T-cell (primary cell): ENCODE results near the gene HERC3. TPM values are rescaled to one million over a fixed set of nuclear protein-coding genes. Genes with fewer than 3 reads are reported as not detected.

Source experiments
- ATAC-seq, 4 experiments: fragments of 200-7000 bp in 3 of 4; fragments of 150-1000 bp in 1 of 4; cut with Tn5 transposase; replicated peaks in 1 of 4; 1 replicate in 3 of 4; 2 replicates in 1 of 4; pipeline ENCODE4 v1.10.0; 2021; ENCODE audit warnings: moderate library complexity in 3 of 4, mild to moderate bottlenecking in 2 of 4, moderate number of reproducible peaks in 1 of 4
- CTCF ChIA-PET, 2 donors: fragments of 300-600 bp; sonication (Branson Sonifier 250); formaldehyde crosslinking; loops; one replicate each; lab custom pipeline; 2022; ENCODE audit warnings: antibody characterized with exemption in 2 of 2; lab: Charles Lee
- POLR2A ChIA-PET, 2 donors: fragments of 300-600 bp; sonication (Branson Sonifier 250); formaldehyde crosslinking; loops; one replicate each; lab custom pipeline; 2022; ENCODE audit warnings: antibody characterized with exemption in 2 of 2; lab: Charles Lee
- DNase-seq, 35 experiments: peaks; one replicate each; pipeline versions ENCODE4 v3.0.0 to v3.0.0-alpha.2; 2013 to 2023
- H3K27ac ChIP-seq: one replicate; pipeline ENCODE4 v1.5.1; 2013; ENCODE audit warnings: low read length
- H3K27me3 ChIP-seq, 2 experiments: replicated peaks in 1 of 2; 1 replicate in 1 of 2; 2 replicates in 1 of 2; pipeline versions ENCODE4 v1.6.1 to v1.7.0; 2013; ENCODE audit warnings: low read length in 1 of 2, mixed read lengths in 1 of 2; ENCODE audit not compliant: control insufficient read depth in 2 of 2, insufficient read depth in 2 of 2; ENCODE audit errors: extremely low read depth in 1 of 2
- H3K36me3 ChIP-seq, 2 donors: 1 replicate in 1 of 2; 2 replicates in 1 of 2; pipeline versions ENCODE4 v1.6.1 to v1.7.0; 2013; ENCODE audit warnings: low read length in 1 of 2; ENCODE audit not compliant: control insufficient read depth in 2 of 2, insufficient read depth in 1 of 2; ENCODE audit errors: extremely low read depth in 1 of 2
- H3K4me1 ChIP-seq, 2 experiments: 1 replicate in 1 of 2; 2 replicates in 1 of 2; pipeline versions ENCODE4 v1.6.1 to v1.7.0; 2013; ENCODE audit warnings: low read length in 2 of 2, mixed read lengths in 1 of 2; ENCODE audit not compliant: insufficient read depth in 2 of 2, control insufficient read depth in 1 of 2; ENCODE audit errors: extremely low read depth in 1 of 2
- H3K4me3 ChIP-seq, 2 donors: 1 replicate in 1 of 2; 2 replicates in 1 of 2; pipeline versions ENCODE4 v1.5.1 to v1.7.0; 2013; ENCODE audit warnings: mild to moderate bottlenecking in 2 of 2, low read length in 1 of 2, moderate library complexity in 1 of 2; ENCODE audit not compliant: control insufficient read depth in 1 of 2; ENCODE audit errors: extremely low read depth in 1 of 2
- H3K9me3 ChIP-seq: 2 replicates; pipeline ENCODE4 v1.7.0; 2013
- H3K27ac Mint-ChIP-seq, 2 donors: one replicate each; pipeline ENCODE4 v1.8.0; 2020 to 2021; ENCODE audit warnings: mild to moderate bottlenecking in 2 of 2, mixed read lengths in 2 of 2
- H3K27me3 Mint-ChIP-seq, 2 donors: one replicate each; pipeline ENCODE4 v1.8.0; 2021 to 2022; ENCODE audit warnings: mixed read lengths in 2 of 2
- H3K36me3 Mint-ChIP-seq: one replicate; pipeline ENCODE4 v1.8.0; 2021; ENCODE audit warnings: mixed read lengths
- H3K4me1 Mint-ChIP-seq, 3 donors: one replicate each; pipeline ENCODE4 v1.8.0; 2020 to 2022; ENCODE audit warnings: mixed read lengths in 3 of 3, mild to moderate bottlenecking in 1 of 3
- H3K4me3 Mint-ChIP-seq, 3 donors: one replicate each; pipeline ENCODE4 v1.8.0; 2020 to 2022; ENCODE audit warnings: mild to moderate bottlenecking in 3 of 3, mixed read lengths in 3 of 3, moderate library complexity in 3 of 3
- H3K9me3 Mint-ChIP-seq, 3 donors: one replicate each; pipeline ENCODE4 v1.8.0; 2020 to 2022; ENCODE audit warnings: mixed read lengths in 3 of 3
- WGBS: methylation state at CpG from one replicate; pipeline ENCODE4 v1.1.5; 2013; ENCODE audit warnings: missing lambda C conversion rate; ENCODE audit not compliant: insufficient coverage; 5-methylcytosine and 5-hydroxymethylcytosine counted together
- total RNA-seq, 35 experiments: library from RNA in 6 of 35; stranded (reverse) in 6 of 35; fragments of 120-200 nt in 1 of 35; gene quantifications; one replicate each; pipeline versions ENCODE4 v1.2.1 to v1.2.4 and lab custom pipeline; 2013 to 2026

Gene HERC3
- total RNA-seq, 5 donors from 2014 or later (not counting 1 experiment from before 2014, with no cell fraction given): 68.4 to 91.5 (median 73.6) TPM

- no peaks in the 10 kb centered on the region for H3K4me1 ChIP-seq
- H3K27me3 ChIP-seq: no peaks in the 10 kb centered on the region
- CTCF ChIA-PET: no interaction called here
- no peak overlapping the region for H3K27ac ChIP-seq
- ATAC-seq (no peak), DNase-seq (no peak)
- no peaks in the 10 kb centered on the region for H3K27me3 Mint-ChIP-seq
- POLR2A ChIA-PET: interaction anchor here in 1 of 2 donors (0.6 kb wide), 1 partner anchor 794 kb away, joined by 5 read pairs; no protein-coding TSS in a partner anchor
- no peaks in the 10 kb centered on the region for H3K4me1 Mint-ChIP-seq
- H3K9me3 ChIP-seq: no peaks in the 10 kb centered on the region
- 96% methylated on average over 9 of the region's 10 CpGs for WGBS
- no peaks in the 10 kb centered on the region for H3K9me3 Mint-ChIP-seq
- peaks cover 6 to 16% of the 10 kb centered on the region in 2 donors for H3K36me3 ChIP-seq
- no peak overlapping the region for H3K27ac Mint-ChIP-seq
- H3K4me3 Mint-ChIP-seq: no peak overlapping the region
- H3K4me3 ChIP-seq: no peak overlapping the region
- peaks cover 34% of the 10 kb centered on the region for H3K36me3 Mint-ChIP-seq
Observed at GRCh38 chr4:88750369-88750768, 158.1 kb downstream of the HERC3 start.

GRCh38 chr4:88751258-88752075 lies 159.2 kb downstream of the HERC3 start:
- Mint-ChIP-seq H3K4me3 (no peak overlapping the region), H3K9me3 (no peaks in the 10 kb centered on the region), H3K4me1 (no peaks in the 10 kb centered on the region), H3K27ac (no peak overlapping the region), H3K36me3 (peaks cover 33% of the 10 kb centered on the region), H3K27me3 (no peaks in the 10 kb centered on the region)
- H3K27me3 ChIP-seq: no peaks in the 10 kb centered on the region
- DNase-seq (no peak), ATAC-seq (no peak)
- no peak overlapping the region for H3K27ac ChIP-seq
- peaks cover 6 to 16% of the 10 kb centered on the region in 2 donors for H3K36me3 ChIP-seq
- no peaks in the 10 kb centered on the region for H3K4me1 ChIP-seq
- no peaks in the 10 kb centered on the region for H3K9me3 ChIP-seq
- ChIA-PET CTCF (no interaction called here), POLR2A (no interaction called here)
- whole genome bisulfite sequencing: no CpG with 5 or more reads among the region's 7 CpGs
- no peak overlapping the region for H3K4me3 ChIP-seq

GRCh38 chr4:88752076-88752463 lies 159.8 kb downstream of the HERC3 start:
- ATAC-seq (no peak), DNase-seq (no peak)
- no peaks in the 10 kb centered on the region for H3K9me3 Mint-ChIP-seq
- Histone ChIP-seq H3K27ac (no peak overlapping the region), H3K36me3 (peaks cover 6 to 16% of the 10 kb centered on the region in 2 donors), H3K4me1 (no peaks in the 10 kb centered on the region), H3K9me3 (no peaks in the 10 kb centered on the region), H3K27me3 (no peaks in the 10 kb centered on the region), H3K4me3 (no peak overlapping the region)
- no peaks in the 10 kb centered on the region for H3K27me3 Mint-ChIP-seq
- H3K4me1 Mint-ChIP-seq: no peaks in the 10 kb centered on the region
- H3K36me3 Mint-ChIP-seq: peaks cover 28% of the 10 kb centered on the region
- 100% methylated on average over 1 of the region's 4 CpGs for WGBS
- POLR2A ChIA-PET: no interaction called here
- CTCF ChIA-PET: no interaction called here
- no peak overlapping the region for H3K4me3 Mint-ChIP-seq
- H3K27ac Mint-ChIP-seq: no peak overlapping the region

GRCh38 chr4:88752754-88753153 lies 160.5 kb downstream of the HERC3 start:
- Histone ChIP-seq H3K36me3 (peaks cover 6 to 16% of the 10 kb centered on the region in 2 donors), H3K27ac (no peak overlapping the region), H3K4me3 (no peak overlapping the region), H3K4me1 (no peaks in the 10 kb centered on the region), H3K27me3 (no peaks in the 10 kb centered on the region), H3K9me3 (no peaks in the 10 kb centered on the region)
- Mint-ChIP-seq H3K27me3 (no peaks in the 10 kb centered on the region), H3K4me1 (no peaks in the 10 kb centered on the region), H3K27ac (no peak overlapping the region), H3K4me3 (no peak overlapping the region), H3K36me3 (peaks cover 22% of the 10 kb centered on the region), H3K9me3 (no peaks in the 10 kb centered on the region)
- CTCF ChIA-PET: no interaction called here
- POLR2A ChIA-PET: no interaction called here
- WGBS: no CpG with 5 or more reads among the region's 2 CpGs
- no peak for DNase-seq
- ATAC-seq: no peak

- no peaks in the 10 kb centered on the region for H3K9me3 Mint-ChIP-seq
- no CpG with 5 or more reads among the region's 7 CpGs for whole genome bisulfite sequencing
- Histone ChIP-seq H3K27ac (no peak overlapping the region), H3K27me3 (no peaks in the 10 kb centered on the region), H3K4me1 (no peaks in the 10 kb centered on the region), H3K36me3 (peaks cover 6 to 9% of the 10 kb centered on the region in 2 donors), H3K4me3 (no peak overlapping the region), H3K9me3 (no peaks in the 10 kb centered on the region)
- no peak for ATAC-seq
- ChIA-PET CTCF (no interaction called here), POLR2A (interaction anchor here (0.5 to 1.2 kb wide), 2 partner anchors 28 to 688 kb away, joined by 3 to 4 read pairs; no protein-coding TSS in a partner anchor)
- no peak overlapping the region for H3K27ac Mint-ChIP-seq
- no peak overlapping the region for H3K4me3 Mint-ChIP-seq
- no peak for DNase-seq
- H3K27me3 Mint-ChIP-seq: no peaks in the 10 kb centered on the region
- peaks cover 23% of the 10 kb centered on the region for H3K36me3 Mint-ChIP-seq
- H3K4me1 Mint-ChIP-seq: no peaks in the 10 kb centered on the region
Observed at GRCh38 chr4:88753658-88754571, 161.6 kb downstream of the HERC3 start.

- H3K4me1 Mint-ChIP-seq: no peaks in the 10 kb centered on the region
- H3K9me3 Mint-ChIP-seq: no peaks in the 10 kb centered on the region
- Histone ChIP-seq H3K27me3 (no peaks in the 10 kb centered on the region), H3K4me3 (no peak overlapping the region), H3K27ac (no peak overlapping the region), H3K36me3 (peaks cover 9 to 10% of the 10 kb centered on the region in 2 donors), H3K4me1 (no peaks in the 10 kb centered on the region), H3K9me3 (no peaks in the 10 kb centered on the region)
- H3K27ac Mint-ChIP-seq: no peak overlapping the region
- H3K4me3 Mint-ChIP-seq: no peak overlapping the region
- CTCF ChIA-PET: no interaction called here
- no peak for ATAC-seq
- no peaks in the 10 kb centered on the region for H3K27me3 Mint-ChIP-seq
- DNase-seq: no peak
- no CpG with 5 or more reads among the region's 3 CpGs for WGBS
- peaks cover 18% of the 10 kb centered on the region for H3K36me3 Mint-ChIP-seq
- POLR2A ChIA-PET: interaction anchor here in 1 of 2 donors (1.2 kb wide), 1 partner anchor 29 kb away, joined by 3 read pairs; no protein-coding TSS in a partner anchor
Observed at GRCh38 chr4:88754796-88755195, 162.5 kb downstream of the HERC3 start.
